ENCODE data around the gene STAC3.

DNA sequence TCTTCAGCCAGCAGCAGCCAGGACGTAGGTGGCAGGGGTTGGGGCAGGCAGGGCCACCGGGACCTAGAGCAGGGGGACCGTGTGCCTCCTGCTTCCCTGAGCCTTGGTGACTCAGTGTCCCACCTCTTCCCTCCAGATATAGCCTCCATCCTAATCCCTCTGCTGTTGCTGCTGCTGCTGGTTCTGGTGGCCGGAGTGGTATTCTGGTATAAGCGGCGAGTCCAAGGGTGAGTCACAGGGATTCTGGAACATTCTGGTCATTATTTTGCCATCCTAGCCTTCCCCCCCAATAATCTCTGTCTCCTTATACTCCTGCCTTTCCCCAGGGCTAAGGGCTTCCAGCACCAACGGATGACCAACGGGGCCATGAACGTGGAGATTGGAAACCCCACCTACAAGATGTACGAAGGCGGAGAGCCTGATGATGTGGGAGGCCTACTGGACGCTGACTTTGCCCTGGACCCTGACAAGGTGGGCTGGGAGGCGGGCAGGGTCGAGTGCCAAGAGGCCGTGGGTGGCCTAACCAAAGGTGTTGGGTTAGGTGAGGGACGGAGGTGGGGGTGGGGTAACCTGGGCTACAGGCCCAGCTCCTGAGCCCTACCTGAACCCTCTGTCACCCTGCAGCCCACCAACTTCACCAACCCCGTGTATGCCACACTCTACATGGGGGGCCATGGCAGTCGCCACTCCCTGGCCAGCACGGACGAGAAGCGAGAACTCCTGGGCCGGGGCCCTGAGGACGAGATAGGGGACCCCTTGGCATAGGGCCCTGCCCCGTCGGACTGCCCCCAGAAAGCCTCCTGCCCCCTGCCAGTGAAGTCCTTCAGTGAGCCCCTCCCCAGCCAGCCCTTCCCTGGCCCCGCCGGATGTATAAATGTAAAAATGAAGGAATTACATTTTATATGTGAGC, 38.9 kb downstream of the STAC3 start:
- TF ChIP-seq, protein P1, sequence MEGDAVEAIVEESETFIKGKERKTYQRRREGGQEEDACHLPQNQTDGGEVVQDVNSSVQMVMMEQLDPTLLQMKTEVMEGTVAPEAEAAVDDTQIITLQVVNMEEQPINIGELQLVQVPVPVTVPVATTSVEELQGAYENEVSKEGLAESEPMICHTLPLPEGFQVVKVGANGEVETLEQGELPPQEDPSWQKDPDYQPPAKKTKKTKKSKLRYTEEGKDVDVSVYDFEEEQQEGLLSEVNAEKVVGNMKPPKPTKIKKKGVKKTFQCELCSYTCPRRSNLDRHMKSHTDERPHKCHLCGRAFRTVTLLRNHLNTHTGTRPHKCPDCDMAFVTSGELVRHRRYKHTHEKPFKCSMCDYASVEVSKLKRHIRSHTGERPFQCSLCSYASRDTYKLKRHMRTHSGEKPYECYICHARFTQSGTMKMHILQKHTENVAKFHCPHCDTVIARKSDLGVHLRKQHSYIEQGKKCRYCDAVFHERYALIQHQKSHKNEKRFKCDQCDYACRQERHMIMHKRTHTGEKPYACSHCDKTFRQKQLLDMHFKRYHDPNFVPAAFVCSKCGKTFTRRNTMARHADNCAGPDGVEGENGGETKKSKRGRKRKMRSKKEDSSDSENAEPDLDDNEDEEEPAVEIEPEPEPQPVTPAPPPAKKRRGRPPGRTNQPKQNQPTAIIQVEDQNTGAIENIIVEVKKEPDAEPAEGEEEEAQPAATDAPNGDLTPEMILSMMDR (IDR thresholded peaks at IDR 0.05) = no peak
- no peak for TF ChIP-seq POLR2A (IDR thresholded peaks at IDR 0.05)
